HepG2 (cell line): ENCODE results near the gene NXPE3. TPM values are rescaled to one million over a fixed set of nuclear protein-coding genes. Genes with fewer than 3 reads are reported as not detected.

ENCODE experiments used
- E2F2 ChIP-seq: sonication (generic); formaldehyde crosslinking; IDR thresholded peaks from 2 replicates; pipeline ENCODE4 v1.4.0; 2020; ENCODE audit warnings: missing genetic modification reagents, borderline replicate concordance
- FOXK1 ChIP-seq: sonication (generic); formaldehyde crosslinking; IDR thresholded peaks from 2 replicates; pipeline ENCODE4 v1.4.0; 2020; ENCODE audit warnings: low read depth, missing genetic modification reagents, borderline replicate concordance
- FOXO1 ChIP-seq: sonication (generic); formaldehyde crosslinking; IDR thresholded peaks from 2 replicates; pipeline ENCODE4 v1.4.0; 2020; ENCODE audit warnings: missing genetic modification reagents
- HIVEP1 ChIP-seq: sonication (generic); formaldehyde crosslinking; IDR thresholded peaks from 2 replicates; pipeline ENCODE4 v1.4.0; 2020; ENCODE audit warnings: mild to moderate bottlenecking, missing genetic modification reagents
- HNF4G ChIP-seq, 2 experiments: sonication (generic) in 1 of 2; formaldehyde crosslinking in 1 of 2; IDR thresholded peaks; 2 replicates each; pipeline versions ENCODE4 v1.4.0 to v1.6.1; 2011 to 2020; ENCODE audit warnings: borderline replicate concordance in 2 of 2, low read depth in 2 of 2, mild to moderate bottlenecking in 2 of 2, low read length in 1 of 2, missing genetic modification reagents in 1 of 2, moderate library complexity in 1 of 2
- KLF16 ChIP-seq, 2 experiments: sonication (generic) in 1 of 2; formaldehyde crosslinking in 1 of 2; IDR thresholded peaks; 2 replicates each; pipeline versions ENCODE4 v1.6.1 to v1.8.0; 2016 to 2023; ENCODE audit warnings: missing genetic modification reagents in 2 of 2, missing compliant biosample characterization in 1 of 2
- MAFF ChIP-seq: IDR thresholded peaks from 2 replicates; pipeline ENCODE4 v1.6.1; 2011; ENCODE audit warnings: low read depth, low read length, improper control_type of control experiment
- MBD4 ChIP-seq: IDR thresholded peaks from 2 replicates; pipeline ENCODE4 v1.6.1; 2012; ENCODE audit warnings: low read length, inconsistent platforms, borderline replicate concordance
- NCOR1 ChIP-seq: fragments of 200-600 bp; sonication (generic); IDR thresholded peaks from 2 replicates; pipeline ENCODE4 v1.7.0; 2017; ENCODE audit warnings: antibody characterized with exemption, low read length, borderline replicate concordance
- NKX3-1 ChIP-seq: sonication (generic); formaldehyde crosslinking; IDR thresholded peaks from 2 replicates; pipeline ENCODE4 v1.5.0; 2020; ENCODE audit warnings: missing genetic modification reagents
- NONO ChIP-seq, 2 experiments: fragments of 450-650 bp in 1 of 2; sonication (generic) in 1 of 2; formaldehyde crosslinking in 1 of 2; IDR thresholded peaks in 1 of 2; conservative IDR thresholded peaks in 1 of 2; 2 replicates each; pipeline versions ENCODE4 v1.6.1 to v1.8.0; 2017 to 2022; ENCODE audit warnings: mild to moderate bottlenecking in 1 of 2, missing genetic modification reagents in 1 of 2, moderate library complexity in 1 of 2
- NPAS2 ChIP-seq: sonication (generic); formaldehyde crosslinking; IDR thresholded peaks from 2 replicates; pipeline ENCODE4 v1.8.0; 2022; ENCODE audit warnings: mild to moderate bottlenecking, missing genetic modification reagents, borderline replicate concordance
- POLR2G ChIP-seq: fragments of 200-400 bp; formaldehyde crosslinking; IDR thresholded peaks from 2 replicates; pipeline ENCODE4 v1.6.1; 2018; ENCODE audit warnings: mild to moderate bottlenecking, low read depth, low read length, moderate library complexity
- RARA ChIP-seq: IDR thresholded peaks from 2 replicates; pipeline ENCODE4 v1.6.1; 2016; ENCODE audit warnings: missing genetic modification reagents, missing compliant biosample characterization
- SALL2 ChIP-seq: sonication (generic); formaldehyde crosslinking; IDR thresholded peaks from 2 replicates; pipeline ENCODE4 v1.8.1; 2023; ENCODE audit warnings: mild to moderate bottlenecking, missing genetic modification reagents, inconsistent platforms
- TRAFD1 ChIP-seq: sonication (generic); formaldehyde crosslinking; IDR thresholded peaks from 2 replicates; pipeline ENCODE4 v1.5.1; 2020; ENCODE audit warnings: missing genetic modification reagents, mild to moderate bottlenecking, borderline replicate concordance
- ZBTB46 ChIP-seq: sonication (generic); formaldehyde crosslinking; IDR thresholded peaks from 2 replicates; pipeline ENCODE4 v1.4.0; 2020; ENCODE audit warnings: mild to moderate bottlenecking, missing genetic modification reagents, borderline replicate concordance
- ZFP82 ChIP-seq: sonication (generic); formaldehyde crosslinking; IDR thresholded peaks from 2 replicates; pipeline ENCODE4 v1.5.1; 2020; ENCODE audit warnings: mild to moderate bottlenecking, missing genetic modification reagents, borderline replicate concordance
- ZNF180 ChIP-seq: sonication (generic); formaldehyde crosslinking; IDR thresholded peaks from 2 replicates; pipeline ENCODE4 v1.4.0; 2020; ENCODE audit warnings: low read depth, missing genetic modification reagents, borderline replicate concordance
- ZNF235 ChIP-seq: sonication (generic); formaldehyde crosslinking; IDR thresholded peaks from 2 replicates; pipeline ENCODE4 v1.8.1; 2023; ENCODE audit warnings: mild to moderate bottlenecking, missing genetic modification reagents, borderline replicate concordance
- ZNF34 ChIP-seq: sonication (generic); formaldehyde crosslinking; IDR thresholded peaks from 2 replicates; pipeline ENCODE4 v1.4.0; 2020; ENCODE audit warnings: mild to moderate bottlenecking, missing genetic modification reagents, borderline replicate concordance
- ZNF572 ChIP-seq: sonication (generic); formaldehyde crosslinking; IDR thresholded peaks from 2 replicates; pipeline ENCODE4 v1.5.1; 2020; ENCODE audit warnings: mild to moderate bottlenecking, missing genetic modification reagents
- polyA plus RNA-seq, 8 experiments: library from polyadenylated mRNA; depleted of rRNA in 3 of 8; stranded (reverse) in 7 of 8; unstranded in 1 of 8; fragments of >200 nt; fragmentation: Illumina TruSeq in 4 of 8; extraction: Trizol in 4 of 8; gene quantifications; 2 replicates each; pipeline versions ENCODE4 v1.2.1 to v1.2.3, GENCODE V29; 2011 to 2016; ENCODE audit warnings: low read depth in 4 of 8, missing spikeins in 1 of 8, mixed read lengths in 1 of 8; ENCODE audit not compliant: insufficient read depth in 1 of 8
- total RNA-seq, 5 experiments: library from RNA; depleted of rRNA; stranded (reverse); fragments of >200 nt; fragmentation: Illumina TruSeq; extraction: Trizol; gene quantifications; 2 replicates each; pipeline ENCODE4 v1.2.3, GENCODE V29; 2016; ENCODE audit warnings: low read depth in 1 of 5
- TF ChIP-seq, protein P1 (sequence below): sonication (generic); formaldehyde crosslinking; IDR thresholded peaks from 2 replicates; pipeline ENCODE4 v1.8.1; 2022; ENCODE audit warnings: low read depth, mild to moderate bottlenecking, missing genetic modification reagents

The NXPE3 gene
- total and polyA plus RNA-seq, 2 of the 13 experiments (the other 11 are each of a cell fraction or from before 2014, with no cell fraction given), result 3.5 to 4.7 TPM

DNA sequence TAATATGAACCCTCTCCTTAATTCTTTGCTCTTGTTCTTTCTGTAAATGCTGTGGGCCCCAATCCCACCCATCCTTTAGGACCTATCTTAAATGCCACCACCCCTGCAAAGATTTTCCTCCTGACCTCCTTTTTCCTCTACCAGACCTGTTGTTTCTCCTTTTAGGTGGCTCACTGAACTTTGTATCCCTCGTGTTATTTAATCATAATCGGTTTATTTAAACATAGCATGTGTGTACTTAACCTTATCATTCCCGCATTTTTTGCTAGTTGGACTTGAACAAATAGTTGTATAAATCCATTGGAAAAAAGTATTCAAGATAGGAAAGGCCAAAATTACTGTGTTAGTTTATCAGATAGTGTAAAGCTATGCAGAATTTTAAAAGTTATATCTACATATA is 69.3 kb downstream of the NXPE3 start (continued):
- TF ChIP-seq ZNF572 (CRISPR knock-in tag), result no peak
- TF ChIP-seq ZNF34 (CRISPR knock-in tag), result no peak
- TF ChIP-seq ZFP82 (CRISPR knock-in tag), result no peak
- no peak for TF ChIP-seq ZBTB46 (CRISPR knock-in tag)
- TF ChIP-seq SALL2, result no peak
- 0 out of 2 replicates have a peak, but pooled peaks have one; percentile 25 for TF ChIP-seq FOXK1 (CRISPR knock-in tag)
- no peak for TF ChIP-seq E2F2
- TF ChIP-seq ZNF180, result no peak
- TF ChIP-seq RARA, result peak; percentile 83
- peak; percentile 79; the same call in 1 of the 2 replicates for TF ChIP-seq NCOR1
- TF ChIP-seq TRAFD1, result no peak
- TF ChIP-seq, protein P1, sequence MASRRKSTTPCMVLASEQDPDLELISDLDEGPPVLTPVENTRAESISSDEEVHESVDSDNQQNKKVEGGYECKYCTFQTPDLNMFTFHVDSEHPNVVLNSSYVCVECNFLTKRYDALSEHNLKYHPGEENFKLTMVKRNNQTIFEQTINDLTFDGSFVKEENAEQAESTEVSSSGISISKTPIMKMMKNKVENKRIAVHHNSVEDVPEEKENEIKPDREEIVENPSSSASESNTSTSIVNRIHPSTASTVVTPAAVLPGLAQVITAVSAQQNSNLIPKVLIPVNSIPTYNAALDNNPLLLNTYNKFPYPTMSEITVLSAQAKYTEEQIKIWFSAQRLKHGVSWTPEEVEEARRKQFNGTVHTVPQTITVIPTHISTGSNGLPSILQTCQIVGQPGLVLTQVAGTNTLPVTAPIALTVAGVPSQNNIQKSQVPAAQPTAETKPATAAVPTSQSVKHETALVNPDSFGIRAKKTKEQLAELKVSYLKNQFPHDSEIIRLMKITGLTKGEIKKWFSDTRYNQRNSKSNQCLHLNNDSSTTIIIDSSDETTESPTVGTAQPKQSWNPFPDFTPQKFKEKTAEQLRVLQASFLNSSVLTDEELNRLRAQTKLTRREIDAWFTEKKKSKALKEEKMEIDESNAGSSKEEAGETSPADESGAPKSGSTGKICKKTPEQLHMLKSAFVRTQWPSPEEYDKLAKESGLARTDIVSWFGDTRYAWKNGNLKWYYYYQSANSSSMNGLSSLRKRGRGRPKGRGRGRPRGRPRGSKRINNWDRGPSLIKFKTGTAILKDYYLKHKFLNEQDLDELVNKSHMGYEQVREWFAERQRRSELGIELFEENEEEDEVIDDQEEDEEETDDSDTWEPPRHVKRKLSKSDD (CRISPR knock-in tag), result no peak
- TF ChIP-seq HNF4G (IDR thresholded peaks at IDR 0.05; ENCODE audit: borderline replicate concordance, low read depth, low read length), result 0 out of 2 replicates have a peak, but pooled peaks have one; percentile 25
- TF ChIP-seq HNF4G (CRISPR knock-in tag; IDR thresholded peaks at IDR 0.05; ENCODE audit: borderline replicate concordance, low read depth), result no peak
- TF ChIP-seq NKX3-1 (CRISPR knock-in tag), result no peak
- no peak for TF ChIP-seq NONO (IDR thresholded peaks at IDR 0.05)
- no peak for TF ChIP-seq NONO (CRISPR knock-in tag; conservative IDR thresholded peaks at IDR 0.05)
- TF ChIP-seq KLF16 (CRISPR knock-in tag; IDR thresholded peaks at IDR 0.05), result no peak
- no peak for TF ChIP-seq MAFF
- no peak for TF ChIP-seq ZNF235
- no peak for TF ChIP-seq POLR2G
- no peak for TF ChIP-seq MBD4
- TF ChIP-seq HIVEP1 (CRISPR knock-in tag), result no peak
- peak; percentile 41; the same call in 1 of the 2 replicates for TF ChIP-seq FOXO1 (CRISPR knock-in tag)
- no peak for TF ChIP-seq NPAS2 (CRISPR knock-in tag)
